Activated T-helper 1 cell treated with anti-CD3 and anti-CD28 coated beads, Interleukin-2, amount 50 U/mL, for 16 hours (primary cell): Measurements from ENCODE around the gene ZNF718.
"Not testable (repeated sequence)": the region's sequence is repeated elsewhere in the genome, so short reads cannot be mapped to it uniquely, and the experiment has no call there.

Source experiments
- DNase-seq, 2 donors: peaks; one replicate each; pipeline ENCODE4 v3.0.0-alpha.2; 2020; ENCODE audit warnings: low read depth in 1 of 2, low spot score in 1 of 2

ZNF718 gene

DNA sequence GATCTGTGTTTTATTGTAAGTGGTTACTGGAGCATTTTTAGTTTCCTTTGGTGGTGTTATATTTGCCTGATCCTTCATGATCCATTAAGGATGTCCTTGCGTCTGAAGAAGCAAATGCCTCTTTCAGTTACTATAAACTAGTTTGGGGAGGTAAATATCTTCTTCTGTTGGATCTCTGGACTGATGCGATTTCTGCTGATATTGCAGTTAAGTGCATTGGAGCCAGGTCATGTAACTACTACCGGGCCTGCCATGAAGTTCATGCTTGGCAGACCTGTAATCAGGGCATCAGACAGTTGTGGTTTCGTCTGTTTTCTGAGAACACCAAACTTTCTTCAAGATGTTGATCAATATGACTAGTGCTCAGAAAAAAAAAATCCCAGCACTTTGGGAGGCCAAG, 22.9 kb downstream of the ZNF718 start:
- no peak for DNase-seq

DNA sequence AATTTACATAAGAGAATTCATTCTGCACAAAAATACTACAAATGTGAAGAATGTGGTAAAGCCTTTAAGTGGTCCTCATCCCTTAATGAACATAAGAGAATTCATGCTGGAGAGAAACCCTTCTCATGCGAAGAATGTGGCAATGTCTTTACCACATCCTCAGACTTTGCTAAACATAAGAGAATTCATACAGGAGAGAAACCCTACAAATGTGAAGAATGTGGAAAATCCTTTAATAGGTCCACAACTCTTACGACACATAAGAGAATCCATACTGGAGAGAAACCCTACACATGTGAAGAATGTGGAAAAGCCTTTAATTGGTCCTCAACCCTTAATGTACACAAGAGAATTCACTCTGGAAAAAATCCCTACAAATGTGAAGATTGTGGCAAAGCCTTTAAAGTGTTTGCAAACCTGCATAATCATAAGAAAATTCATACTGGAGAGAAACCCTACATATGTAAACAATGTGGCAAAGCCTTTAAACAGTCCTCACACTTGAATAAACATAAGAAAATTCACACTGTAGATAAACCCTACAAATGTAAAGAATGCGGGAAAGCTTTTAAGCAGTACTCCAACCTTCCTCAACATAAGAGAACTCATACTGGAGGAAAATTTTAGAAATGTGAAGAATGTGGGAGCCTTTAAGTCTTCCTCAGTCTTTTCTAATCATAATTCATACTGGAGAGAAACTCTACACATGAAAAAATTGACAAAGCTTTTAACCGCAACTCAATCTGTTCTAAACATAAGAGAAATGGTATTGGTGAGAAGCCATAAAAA, 37.4 kb downstream of the ZNF718 start:
- DNase-seq = no peak

DNA sequence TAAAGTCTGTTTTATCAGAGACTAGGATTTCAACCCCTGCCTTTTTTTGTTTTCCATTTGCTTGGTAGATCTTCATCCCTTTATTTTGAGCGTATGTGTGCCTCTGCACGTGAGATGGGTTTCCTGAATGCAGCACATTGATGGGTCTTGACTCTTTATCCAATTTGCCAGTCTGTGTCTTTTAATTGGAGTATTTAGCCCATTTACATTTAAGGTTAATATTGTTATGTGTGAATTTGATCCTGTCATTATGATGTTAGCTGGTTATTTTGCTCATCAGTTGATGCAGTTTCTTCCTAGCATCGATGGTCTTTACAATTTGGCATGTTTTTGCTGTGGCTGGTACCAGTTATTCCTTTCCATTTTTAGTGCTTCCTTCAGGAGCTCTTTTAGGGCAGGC, 45.3 kb downstream of the ZNF718 start:
- not testable (repeated sequence) for DNase-seq

DNA sequence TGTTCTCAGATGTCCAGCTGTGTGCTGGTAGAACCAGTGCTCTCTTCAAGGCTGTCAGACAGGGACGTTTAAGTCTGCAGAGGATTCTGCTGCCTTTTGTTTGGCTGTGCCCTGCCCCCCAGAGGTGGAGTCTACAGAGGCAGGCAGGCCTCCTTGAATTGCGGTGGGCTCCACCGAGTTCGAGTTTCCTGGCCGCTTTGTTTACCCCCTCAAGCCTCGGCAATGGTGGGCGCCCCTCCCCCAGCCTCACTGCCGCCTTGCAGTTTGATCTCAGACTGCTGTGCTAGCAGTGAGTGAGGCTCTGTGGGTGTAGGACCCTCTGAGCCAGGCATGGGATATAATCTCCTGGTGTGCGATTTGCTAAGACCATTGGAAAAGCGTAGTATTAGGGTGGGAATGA, 47.0 kb downstream of the ZNF718 start:
- DNase-seq = not testable (repeated sequence)

DNA sequence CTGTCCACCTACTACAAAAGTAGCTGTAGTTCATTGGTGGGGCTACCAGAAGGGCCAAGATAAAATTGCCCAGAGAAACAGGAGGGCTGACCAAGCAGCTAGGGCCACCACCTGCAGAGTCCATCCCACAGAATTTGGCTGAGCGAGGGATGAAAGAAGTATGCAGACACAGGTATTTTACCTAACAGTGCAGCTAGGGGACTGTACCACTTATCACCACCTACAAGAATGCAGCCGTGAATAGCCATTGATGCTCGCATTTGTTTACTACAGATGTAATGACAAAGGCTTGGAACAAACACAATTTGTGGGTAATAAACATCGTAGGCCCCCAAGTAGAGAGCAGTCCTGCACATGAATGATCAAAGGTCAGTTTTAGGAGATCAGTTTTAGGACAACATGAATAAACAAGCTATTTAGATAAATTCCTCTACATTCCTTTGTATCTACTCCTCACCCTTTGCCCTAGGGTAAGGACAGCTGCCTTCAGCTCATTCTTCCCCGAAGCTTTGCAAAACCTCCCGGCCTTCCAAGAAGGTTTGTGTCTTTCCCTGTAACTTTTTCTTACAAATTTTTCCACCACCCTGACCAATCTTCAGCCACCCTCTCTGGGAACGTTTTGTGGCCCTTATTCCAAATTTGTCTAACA, 49.5 kb downstream of the ZNF718 start:
- no peak for DNase-seq

DNA sequence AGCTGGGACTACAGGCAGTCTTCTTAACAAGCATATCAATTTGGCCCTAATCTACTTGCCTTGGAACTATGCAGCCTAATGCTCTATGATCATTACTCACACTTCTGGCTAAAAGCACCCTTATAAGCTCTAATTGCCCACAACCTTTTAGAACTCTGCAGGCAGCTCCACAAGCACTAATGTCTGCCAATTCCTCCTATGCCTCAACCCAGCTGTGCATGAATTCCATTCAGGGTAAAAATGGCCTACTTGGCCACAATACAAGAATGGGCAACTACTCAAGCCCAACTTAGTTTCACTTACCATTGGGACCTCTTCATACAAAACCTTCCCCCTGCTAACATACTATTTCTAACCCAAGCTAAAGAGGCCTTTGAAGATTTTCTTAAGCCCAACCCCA, 51.7 kb downstream of the ZNF718 start:
- no peak for DNase-seq

DNA sequence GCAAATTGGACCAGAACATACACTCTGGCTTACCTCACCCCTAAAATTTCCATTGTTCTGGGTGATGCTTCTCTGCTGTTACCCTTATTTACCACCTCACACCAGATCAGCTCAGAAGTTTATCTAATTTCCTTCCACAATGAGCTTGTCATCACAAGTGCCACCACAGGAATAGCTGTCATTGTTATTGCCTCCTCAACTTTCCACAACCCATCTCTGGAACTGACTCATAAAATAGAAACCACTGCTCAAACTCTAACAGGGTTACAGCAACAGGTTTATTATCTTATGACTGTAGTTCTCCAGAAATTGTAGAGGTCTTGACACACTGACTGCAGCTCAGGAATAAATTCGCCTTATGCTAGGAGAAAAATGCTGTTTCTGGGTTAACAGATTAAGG, 52.7 kb downstream of the ZNF718 start:
- DNase-seq = no peak

DNA sequence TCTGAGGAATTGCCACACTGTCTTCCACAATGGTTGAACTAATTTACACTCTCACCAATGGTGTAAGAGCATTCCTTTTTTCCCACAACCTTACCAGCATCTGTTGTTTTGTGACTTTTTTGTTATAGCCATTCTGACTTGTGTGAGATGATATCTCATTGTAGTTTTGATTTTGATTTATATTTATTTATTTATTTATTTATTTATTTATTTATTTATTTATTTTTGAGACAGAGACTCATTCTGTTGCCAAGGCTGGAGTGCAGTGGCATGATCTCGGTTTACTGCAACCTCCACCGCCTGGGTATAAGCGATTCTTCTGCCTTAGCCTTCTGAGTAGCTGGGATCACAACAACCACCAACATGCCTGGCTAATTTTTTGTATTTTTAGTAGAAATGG, 57.9 kb downstream of the ZNF718 start:
- DNase-seq = not testable (repeated sequence)

DNA sequence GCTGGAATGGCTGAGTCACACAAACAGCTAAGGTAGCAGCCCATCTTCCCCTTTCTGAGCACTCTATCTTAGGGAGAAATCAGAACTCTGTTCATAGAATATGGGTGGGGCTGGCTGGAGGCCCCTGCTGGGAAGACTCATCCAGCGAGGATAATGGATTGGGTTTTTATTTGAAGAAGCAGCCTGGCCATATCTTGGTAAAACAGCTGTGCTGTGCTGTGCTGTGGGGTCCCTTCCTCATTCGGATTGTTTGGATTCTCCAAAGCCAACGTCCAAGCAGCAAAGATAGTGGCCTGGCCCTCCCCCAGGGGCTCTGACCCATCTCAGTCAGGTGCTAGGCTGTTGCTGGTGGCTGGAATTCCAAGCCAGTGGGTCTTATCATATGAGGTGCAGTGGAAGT, 63.8 kb downstream of the ZNF718 start:
- DNase-seq = no peak

DNA sequence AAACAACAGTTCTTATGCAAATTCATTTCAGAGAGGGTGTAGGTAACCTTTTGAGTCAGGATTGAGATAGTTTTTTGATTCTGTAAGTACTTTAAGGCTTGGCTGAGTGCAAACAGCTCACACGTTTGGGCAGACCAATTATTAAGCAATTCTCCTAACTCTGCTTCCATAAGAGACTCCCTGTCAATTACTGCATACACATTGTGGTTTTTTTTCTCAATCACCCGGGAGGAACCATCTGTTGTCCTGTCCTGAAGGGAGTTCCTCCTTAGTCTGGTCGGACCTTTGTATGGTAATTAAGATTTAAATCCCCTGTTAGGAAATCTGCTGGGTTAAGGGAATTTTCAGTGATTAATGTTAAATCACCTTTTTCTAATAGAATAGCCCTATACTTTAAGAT, 70.9 kb downstream of the ZNF718 start:
- not testable (repeated sequence) for DNase-seq

DNA sequence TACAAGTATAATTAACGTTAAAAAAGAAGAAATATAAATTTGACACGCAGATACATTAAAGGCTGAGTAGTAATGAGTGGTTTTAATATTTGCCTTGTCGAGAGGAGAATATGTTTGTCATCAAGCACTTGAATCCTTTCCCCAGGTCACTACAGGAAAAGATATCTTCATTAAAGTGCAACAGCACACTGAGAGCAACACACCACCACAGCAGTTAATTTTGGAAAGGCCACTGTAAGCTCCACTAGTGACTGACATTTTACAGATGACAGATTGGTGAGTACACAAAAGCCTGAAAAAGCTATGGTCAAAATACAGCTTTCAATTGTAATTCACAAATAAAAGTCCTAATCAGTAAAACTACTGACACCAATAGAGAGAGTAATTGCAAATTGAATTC, 76.6 kb downstream of the ZNF718 start:
- no peak for DNase-seq

DNA sequence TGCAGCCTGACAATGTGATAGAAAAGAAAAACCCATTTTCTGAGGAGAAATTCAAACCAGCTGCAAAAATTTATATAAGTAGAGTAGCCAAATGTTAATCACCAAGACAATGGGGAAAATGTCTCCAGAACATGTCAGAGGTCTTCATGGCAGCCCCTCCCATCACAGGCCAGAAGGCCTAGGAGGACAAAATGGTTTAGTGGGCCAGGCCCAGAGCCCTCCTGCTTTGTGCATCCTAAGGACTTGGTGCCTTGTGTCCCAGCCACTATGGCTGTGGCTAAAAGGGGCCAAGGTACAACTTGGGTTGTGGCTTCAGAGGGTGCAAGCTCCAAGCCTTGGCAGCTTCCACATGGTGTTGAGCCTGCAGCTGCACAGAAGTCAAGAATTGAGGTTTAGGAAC, 78.5 kb downstream of the ZNF718 start:
- not testable (repeated sequence) for DNase-seq

DNA sequence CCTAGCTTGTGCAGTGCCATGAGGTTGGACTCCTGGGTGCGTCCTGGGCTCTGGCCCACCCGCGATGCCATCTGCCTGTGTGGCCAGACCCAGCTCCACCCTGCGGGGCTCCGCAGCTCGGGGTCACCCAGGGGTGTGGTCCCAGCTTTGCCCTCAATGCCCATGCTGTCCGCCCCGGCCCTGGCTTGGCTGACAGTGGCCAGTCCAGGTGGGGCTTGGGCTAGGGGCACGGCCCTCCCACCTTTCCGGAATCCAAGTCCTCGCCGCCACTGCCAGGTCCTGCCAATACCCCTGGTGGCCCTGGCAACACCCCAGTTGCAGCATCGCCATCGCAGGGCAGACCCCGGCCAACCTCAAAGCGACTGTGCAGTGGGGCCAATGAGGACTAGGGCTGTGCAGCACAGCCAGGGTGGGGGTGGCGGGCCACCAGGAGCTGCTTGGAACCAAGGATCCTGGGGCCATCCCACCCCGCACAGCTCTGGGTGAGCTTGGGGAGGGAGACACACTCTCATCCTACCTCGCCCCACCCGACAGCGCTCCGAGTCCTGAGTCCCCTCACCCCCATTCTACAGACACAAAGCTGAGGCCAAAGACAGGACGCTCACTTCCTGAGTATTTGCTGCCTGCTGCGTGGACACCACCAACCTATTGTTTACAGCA, 80.9 kb downstream of the ZNF718 start:
- DNase-seq = no peak

DNA sequence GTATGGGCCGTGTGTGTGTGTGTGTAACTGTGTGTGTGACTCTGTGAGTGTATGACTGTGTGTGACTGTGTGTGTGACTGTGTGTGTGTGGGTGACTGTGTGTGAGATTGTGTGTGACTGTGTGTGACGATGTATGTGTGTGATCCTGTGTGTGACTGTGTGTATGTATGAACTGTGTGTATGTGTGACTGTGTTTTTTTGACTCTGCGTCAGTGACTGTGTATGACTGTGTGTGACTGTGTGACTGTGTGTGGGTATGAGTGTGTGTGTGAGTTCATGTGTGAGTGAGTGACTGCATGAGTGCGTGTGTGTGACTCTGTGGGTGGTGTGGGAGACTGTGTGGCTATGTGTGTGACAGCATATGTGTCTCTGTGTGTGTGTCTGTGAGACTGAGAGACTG, 81.8 kb downstream of the ZNF718 start:
- no peak for DNase-seq

DNA sequence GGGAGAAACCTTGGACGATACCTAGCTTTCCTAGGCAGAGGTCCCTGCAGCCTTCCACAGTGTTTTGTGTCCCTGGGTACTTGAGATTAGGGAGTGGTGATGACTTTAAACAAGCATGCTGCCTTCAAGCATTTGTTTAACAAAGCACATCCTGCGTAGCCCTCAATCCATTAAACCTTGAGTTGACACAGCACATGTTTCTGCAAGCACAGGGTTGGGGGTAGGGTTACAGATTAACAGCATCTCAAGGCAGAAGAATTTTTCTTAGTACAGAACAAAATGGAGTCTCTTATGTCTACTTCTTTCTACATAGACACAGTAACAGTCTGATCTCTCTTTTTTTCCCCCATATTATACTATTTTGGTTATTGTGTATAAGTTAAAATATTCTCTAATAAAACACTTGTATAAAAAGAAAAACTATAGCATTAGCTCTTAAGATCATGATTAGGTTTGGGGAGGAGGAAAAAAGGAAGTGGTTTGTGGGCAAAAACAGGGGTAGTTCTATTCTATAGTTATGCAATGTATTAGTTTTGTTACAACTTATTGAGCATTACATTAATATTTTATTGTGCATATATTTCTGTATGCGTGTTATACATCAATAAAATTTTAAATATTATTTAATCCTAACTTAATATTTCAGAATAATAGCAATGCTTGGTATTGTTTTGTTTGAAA, 84.3 kb downstream of the ZNF718 start:
- not testable (repeated sequence) for DNase-seq

DNA sequence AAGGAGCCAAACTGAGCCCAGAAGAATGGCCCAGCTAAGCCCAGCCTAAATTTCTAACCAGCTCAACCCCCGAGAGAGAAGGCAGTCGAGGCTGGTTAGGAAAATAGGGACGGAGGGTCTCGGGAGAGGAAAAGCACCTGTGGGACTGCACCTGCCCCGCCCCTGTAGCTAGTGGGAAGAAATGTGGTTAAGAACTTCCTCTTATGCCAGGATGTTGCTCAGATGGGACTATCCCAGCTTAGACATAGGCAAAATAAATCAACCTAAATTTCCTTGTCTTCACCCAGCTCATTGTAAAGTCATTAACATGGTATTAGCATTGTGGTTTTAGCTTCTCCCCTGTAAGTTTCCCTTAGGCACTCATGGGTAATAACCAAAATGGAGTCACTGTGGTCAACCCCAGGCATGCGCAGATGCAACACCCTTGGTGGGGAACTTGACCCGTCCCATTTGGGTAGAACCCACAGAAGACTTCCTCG, 86.8 kb downstream of the ZNF718 start:
- DNase-seq = no peak

DNA sequence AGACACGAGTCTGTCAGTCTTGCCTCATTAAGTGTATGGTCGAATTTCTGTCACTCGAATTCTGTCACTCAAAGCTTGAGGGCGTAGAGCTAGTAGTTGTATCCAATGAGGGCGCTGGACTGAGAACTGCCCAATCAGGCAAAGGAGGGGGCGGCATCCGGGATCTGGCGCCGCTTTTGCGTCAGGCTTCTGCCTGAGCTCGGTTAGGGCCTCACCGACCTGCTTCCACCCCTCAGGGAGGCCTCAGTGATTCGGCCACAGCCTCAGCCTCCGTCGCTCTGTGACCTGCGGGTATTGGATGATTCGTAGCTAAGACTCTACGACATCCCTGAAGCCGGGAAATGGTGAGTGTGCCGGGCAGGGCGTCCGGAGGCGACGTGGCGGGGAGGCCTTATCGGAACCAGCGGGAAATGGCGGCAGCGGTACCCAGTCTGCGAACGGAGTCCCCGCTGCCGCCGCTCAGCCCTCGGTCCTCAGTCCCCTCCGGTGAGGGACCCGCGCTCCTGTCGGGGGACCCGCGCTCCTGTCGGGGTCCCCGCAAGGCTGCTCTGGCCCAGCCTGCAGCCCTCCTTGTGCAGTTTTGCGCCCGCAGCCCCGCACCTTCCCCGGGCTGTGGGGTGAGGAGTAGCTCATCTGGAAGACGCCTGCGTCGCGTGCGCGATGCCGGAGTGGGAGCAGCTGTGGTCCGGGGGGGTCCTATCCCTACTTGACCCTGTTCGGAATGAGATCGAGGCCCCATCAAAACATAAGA, 88.3 kb downstream of the ZNF718 start:
- no peak for DNase-seq

DNA sequence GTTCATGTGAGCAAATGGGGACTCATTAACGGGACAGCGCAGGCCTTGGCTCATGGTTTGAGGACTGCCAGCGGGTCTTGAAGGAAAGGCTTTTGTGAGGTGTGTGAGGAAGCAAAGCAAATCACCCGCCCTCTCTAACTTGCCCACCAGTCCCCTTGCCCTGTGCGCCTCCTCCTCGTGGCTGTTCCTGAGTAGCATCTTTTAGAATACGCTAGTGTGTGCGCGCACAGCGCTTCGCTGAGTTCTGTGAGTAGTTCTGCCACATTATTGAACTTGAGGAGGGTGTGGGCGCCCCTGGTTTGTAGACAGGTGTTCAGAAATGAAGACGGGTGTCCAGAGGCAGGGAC, 88.9 kb downstream of the ZNF718 start:
- DNase-seq = not testable (repeated sequence)
